ENCODE results near the gene SENP2. TPM values are rescaled to one million over a fixed set of nuclear protein-coding genes. Genes with fewer than 3 reads are reported as not detected.

SENP2 gene
- total RNA-seq, 1 experiment from 2014 or later = 56.9 TPM

DNA sequence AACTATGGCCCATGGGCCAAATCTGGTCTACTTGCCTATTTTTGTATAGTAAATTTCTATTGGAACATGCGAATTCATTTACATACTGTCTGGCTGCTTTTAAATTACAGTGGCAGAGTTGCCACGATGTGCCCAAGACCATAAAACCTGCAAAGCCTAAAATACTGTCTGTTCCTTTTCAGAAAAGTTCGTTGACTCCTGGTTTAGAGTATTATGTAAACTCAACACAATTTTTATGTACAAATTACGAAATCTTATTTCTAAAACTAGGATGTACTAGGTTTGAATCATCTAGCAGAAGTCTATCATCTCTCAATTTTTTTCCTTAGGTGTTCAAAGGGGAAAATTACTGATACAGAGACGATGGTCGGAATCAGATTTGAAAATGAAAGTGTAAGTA lies 26.9 kb downstream of the SENP2 start (continued):
- TF ChIP-seq, protein P1, sequence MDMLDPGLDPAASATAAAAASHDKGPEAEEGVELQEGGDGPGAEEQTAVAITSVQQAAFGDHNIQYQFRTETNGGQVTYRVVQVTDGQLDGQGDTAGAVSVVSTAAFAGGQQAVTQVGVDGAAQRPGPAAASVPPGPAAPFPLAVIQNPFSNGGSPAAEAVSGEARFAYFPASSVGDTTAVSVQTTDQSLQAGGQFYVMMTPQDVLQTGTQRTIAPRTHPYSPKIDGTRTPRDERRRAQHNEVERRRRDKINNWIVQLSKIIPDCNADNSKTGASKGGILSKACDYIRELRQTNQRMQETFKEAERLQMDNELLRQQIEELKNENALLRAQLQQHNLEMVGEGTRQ (CRISPR knock-in tag; IDR thresholded peaks at IDR 0.05) = no peak
- TF ChIP-seq ZNF263 (CRISPR knock-in tag; IDR thresholded peaks at IDR 0.05; ENCODE audit: low read depth) (no peak), MYBL2 (CRISPR knock-in tag; IDR thresholded peaks at IDR 0.05) (no peak), TEAD4 (CRISPR knock-in tag; IDR thresholded peaks at IDR 0.05) (no peak), ETV6 (CRISPR knock-in tag; IDR thresholded peaks at IDR 0.05) (no peak)
- TF ChIP-seq, protein P2, sequence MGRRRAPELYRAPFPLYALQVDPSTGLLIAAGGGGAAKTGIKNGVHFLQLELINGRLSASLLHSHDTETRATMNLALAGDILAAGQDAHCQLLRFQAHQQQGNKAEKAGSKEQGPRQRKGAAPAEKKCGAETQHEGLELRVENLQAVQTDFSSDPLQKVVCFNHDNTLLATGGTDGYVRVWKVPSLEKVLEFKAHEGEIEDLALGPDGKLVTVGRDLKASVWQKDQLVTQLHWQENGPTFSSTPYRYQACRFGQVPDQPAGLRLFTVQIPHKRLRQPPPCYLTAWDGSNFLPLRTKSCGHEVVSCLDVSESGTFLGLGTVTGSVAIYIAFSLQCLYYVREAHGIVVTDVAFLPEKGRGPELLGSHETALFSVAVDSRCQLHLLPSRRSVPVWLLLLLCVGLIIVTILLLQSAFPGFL (CRISPR knock-in tag; IDR thresholded peaks at IDR 0.05; ENCODE audit: borderline replicate concordance) = no peak

DNA sequence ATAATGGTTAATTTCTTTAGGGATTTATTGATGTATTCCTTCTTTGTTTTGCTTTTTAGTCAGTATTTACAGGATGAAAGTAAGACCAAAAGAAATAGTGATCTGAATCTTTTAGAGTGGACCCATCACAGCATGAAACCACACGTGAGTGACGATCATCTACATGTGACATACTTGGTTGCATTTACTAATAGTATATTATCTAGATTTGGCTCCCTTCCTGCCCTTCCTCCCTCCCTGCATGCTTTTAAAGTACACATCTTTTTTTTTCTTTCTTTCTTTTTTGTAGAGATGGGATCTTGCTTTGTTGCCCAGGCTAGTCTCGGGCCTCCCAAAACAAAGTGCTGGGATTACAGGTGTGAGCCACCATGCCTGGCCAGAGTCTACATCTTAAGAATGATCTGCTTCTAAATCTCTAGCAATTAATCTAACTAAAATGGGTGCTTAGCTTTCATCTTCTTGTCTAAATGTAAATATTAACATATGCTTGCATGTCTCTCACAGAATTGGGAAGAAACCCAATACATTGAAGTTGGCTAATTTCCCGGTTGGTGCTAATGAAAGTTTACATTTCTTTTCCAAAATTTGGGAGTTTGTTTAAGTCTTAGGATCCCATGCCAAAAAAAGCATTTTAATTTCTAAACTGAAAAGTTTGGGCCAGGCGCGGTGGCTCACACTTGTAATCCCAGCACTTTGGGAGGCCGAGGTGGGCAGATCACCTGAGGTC lies 38.0 kb downstream of the SENP2 start:
- Mint-ChIP-seq H3K36me3 (peaks cover 52% of the 10 kb centered on the region), H3K4me3 (no peak overlapping the region), H3K27me3 (ENCODE audit: low read depth) (no peaks in the 10 kb centered on the region), H3K4me1 (no peaks in the 10 kb centered on the region), H3K9me3 (no peaks in the 10 kb centered on the region), H3K27ac (no peak overlapping the region)
- CTCF ChIA-PET = no interaction called here
- POLR2A ChIA-PET = no interaction called here
- TF ChIP-seq SP1 (CRISPR knock-in tag; conservative IDR thresholded peaks at IDR 0.05) = no peak
- no peak for TF ChIP-seq ELF4 (CRISPR knock-in tag; IDR thresholded peaks at IDR 0.05; ENCODE audit: low read depth)
- TF ChIP-seq FOXP1 (CRISPR knock-in tag; IDR thresholded peaks at IDR 0.05; ENCODE audit: borderline replicate concordance) = no peak
- TF ChIP-seq ZNF263 (CRISPR knock-in tag; IDR thresholded peaks at IDR 0.05; ENCODE audit: low read depth) = no peak
- DNase-seq (ENCODE audit: low spot score) (no peak), ATAC-seq (no peak)

GRCh38 chr3:185625784-185626183 lies 39.7 kb downstream of the SENP2 start:
- ChIA-PET POLR2A (no interaction called here), CTCF (no interaction called here)
- TF ChIP-seq, protein P3, sequence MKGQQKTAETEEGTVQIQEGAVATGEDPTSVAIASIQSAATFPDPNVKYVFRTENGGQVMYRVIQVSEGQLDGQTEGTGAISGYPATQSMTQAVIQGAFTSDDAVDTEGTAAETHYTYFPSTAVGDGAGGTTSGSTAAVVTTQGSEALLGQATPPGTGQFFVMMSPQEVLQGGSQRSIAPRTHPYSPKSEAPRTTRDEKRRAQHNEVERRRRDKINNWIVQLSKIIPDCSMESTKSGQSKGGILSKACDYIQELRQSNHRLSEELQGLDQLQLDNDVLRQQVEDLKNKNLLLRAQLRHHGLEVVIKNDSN (CRISPR knock-in tag; IDR thresholded peaks at IDR 0.05) = no peak
- TF ChIP-seq TP53 (CRISPR knock-in tag; IDR thresholded peaks at IDR 0.05) = no peak
- TF ChIP-seq ZNF512 (CRISPR knock-in tag; IDR thresholded peaks at IDR 0.05; ENCODE audit: borderline replicate concordance) = no peak
- no peak for TF ChIP-seq GABPB1 (CRISPR knock-in tag; IDR thresholded peaks at IDR 0.05)
- TF ChIP-seq ZNF423 (CRISPR knock-in tag; IDR thresholded peaks at IDR 0.05) = no peak
- no peak for TF ChIP-seq IRF1 (CRISPR knock-in tag; IDR thresholded peaks at IDR 0.05)
- TF ChIP-seq NR2C2 (CRISPR knock-in tag; IDR thresholded peaks at IDR 0.05) = no peak
- Mint-ChIP-seq H3K9me3 (no peaks in the 10 kb centered on the region), H3K4me1 (no peaks in the 10 kb centered on the region), H3K27me3 (ENCODE audit: low read depth) (no peaks in the 10 kb centered on the region), H3K27ac (no peak overlapping the region), H3K36me3 (peaks cover 64% of the 10 kb centered on the region), H3K4me3 (no peak overlapping the region)
- no peak for ATAC-seq
- no peak for DNase-seq (ENCODE audit: low spot score)
